H9 (cell line): ENCODE results near the gene CRIP2. TPM values are rescaled to one million over a fixed set of nuclear protein-coding genes. Genes with fewer than 3 reads are reported as not detected.

Source experiments
- DNase-seq: peaks from one replicate; pipeline ENCODE4 v3.0.0-alpha.2; 2017
- H2AFZ ChIP-seq: one replicate; pipeline ENCODE4 v1.6.1; 2013; ENCODE audit warnings: mild to moderate bottlenecking, low read length, control low read depth, moderate library complexity
- H2AK5ac ChIP-seq: 2 replicates; pipeline ENCODE4 v1.6.1; 2013; ENCODE audit warnings: low read length, control low read depth, mixed read lengths; ENCODE audit not compliant: insufficient read length
- H2BK120ac ChIP-seq: one replicate; pipeline ENCODE4 v1.6.1; 2013; ENCODE audit warnings: low read depth, mild to moderate bottlenecking, low read length, control low read depth, inconsistent platforms; ENCODE audit not compliant: poor library complexity, severe bottlenecking
- H2BK12ac ChIP-seq: 2 replicates; pipeline ENCODE4 v1.6.1; 2013; ENCODE audit warnings: low read length, control low read depth, mixed read lengths, low read depth; ENCODE audit not compliant: insufficient read length
- H2BK15ac ChIP-seq: 2 replicates; pipeline ENCODE4 v1.6.1; 2013; ENCODE audit warnings: low read depth, low read length, control low read depth
- H2BK20ac ChIP-seq: one replicate; pipeline ENCODE4 v1.6.1; 2013; ENCODE audit warnings: low read depth, mild to moderate bottlenecking, low read length, control low read depth, inconsistent platforms; ENCODE audit not compliant: poor library complexity, severe bottlenecking
- H2BK5ac ChIP-seq: 2 replicates; pipeline ENCODE4 v1.6.1; 2013; ENCODE audit warnings: low read length, control low read depth, mixed read lengths; ENCODE audit not compliant: insufficient read length
- H3K14ac ChIP-seq: 2 replicates; pipeline ENCODE4 v1.6.1; 2013; ENCODE audit warnings: low read length, control low read depth; ENCODE audit not compliant: insufficient read depth
- H3K18ac ChIP-seq: 2 replicates; pipeline ENCODE4 v1.6.1; 2013; ENCODE audit warnings: low read depth, mild to moderate bottlenecking, mixed read lengths, low read length, control low read depth; ENCODE audit not compliant: insufficient read length
- H3K23ac ChIP-seq: 2 replicates; pipeline ENCODE4 v1.6.1; 2013; ENCODE audit warnings: low read length, control low read depth, mixed read lengths, low read depth; ENCODE audit not compliant: insufficient read length
- H3K23me2 ChIP-seq: 2 replicates; pipeline ENCODE4 v1.6.1; 2013; ENCODE audit warnings: low read depth, mild to moderate bottlenecking, mixed read lengths, low read length, control low read depth; ENCODE audit not compliant: insufficient read length, poor library complexity, severe bottlenecking
- H3K27ac ChIP-seq: 2 replicates; pipeline ENCODE4 v1.5.1; 2013; ENCODE audit warnings: low read length, control low read depth, mixed read lengths, low read depth; ENCODE audit not compliant: insufficient read length
- H3K27me3 ChIP-seq: 2 replicates; pipeline ENCODE4 v1.6.1; 2013; ENCODE audit warnings: low read length, control low read depth, inconsistent platforms; ENCODE audit not compliant: insufficient read depth
- H3K4ac ChIP-seq: 2 replicates; pipeline ENCODE4 v1.6.1; 2013; ENCODE audit warnings: low read depth, mild to moderate bottlenecking, control low read depth, inconsistent platforms, low read length, moderate library complexity
- H3K4me1 ChIP-seq: 2 replicates; pipeline ENCODE4 v1.6.1; 2013; ENCODE audit warnings: low read length, control low read depth, inconsistent platforms; ENCODE audit not compliant: insufficient read depth
- H3K4me2 ChIP-seq: 2 replicates; pipeline ENCODE4 v1.6.1; 2013; ENCODE audit warnings: low read length, control low read depth, mixed read lengths; ENCODE audit not compliant: insufficient read length, insufficient read depth
- H3K56ac ChIP-seq: 2 replicates; pipeline ENCODE4 v1.6.1; 2013; ENCODE audit warnings: low read depth, mild to moderate bottlenecking, mixed read lengths, low read length, control low read depth; ENCODE audit not compliant: insufficient read length
- H3K79me1 ChIP-seq: 2 replicates; pipeline ENCODE4 v1.6.1; 2013; ENCODE audit warnings: low read depth, mild to moderate bottlenecking, moderate library complexity, low read length, control low read depth, inconsistent platforms; ENCODE audit not compliant: insufficient read depth, poor library complexity, severe bottlenecking
- H3K79me2 ChIP-seq: 2 replicates; pipeline ENCODE4 v1.6.1; 2013; ENCODE audit warnings: low read length, control low read depth, inconsistent platforms; ENCODE audit not compliant: insufficient read depth
- H3K9ac ChIP-seq: 2 replicates; pipeline ENCODE4 v1.6.1; 2013; ENCODE audit warnings: low read length, control low read depth, mixed read lengths; ENCODE audit not compliant: insufficient read length; ENCODE audit errors: extremely low read depth
- H3K9me3 ChIP-seq: one replicate; pipeline ENCODE4 v1.6.1; 2013; ENCODE audit warnings: low read depth, low read length, inconsistent platforms; ENCODE audit not compliant: control insufficient read depth
- H3T11ph ChIP-seq: one replicate; pipeline ENCODE4 v1.6.1; 2013; ENCODE audit warnings: mild to moderate bottlenecking, low read length, control low read depth, inconsistent platforms
- H4K20me1 ChIP-seq: one replicate; pipeline ENCODE4 v1.6.1; 2013; ENCODE audit not compliant: control insufficient read depth, insufficient read length, insufficient read depth
- H4K5ac ChIP-seq: 2 replicates; pipeline ENCODE4 v1.6.1; 2013; ENCODE audit warnings: low read depth, mild to moderate bottlenecking, mixed read lengths, low read length, control low read depth; ENCODE audit not compliant: insufficient read length
- H4K8ac ChIP-seq: replicated peaks from 2 replicates; pipeline ENCODE4 v1.6.1; 2013; ENCODE audit warnings: low read length, control low read depth, mixed read lengths, low read depth; ENCODE audit not compliant: insufficient read length
- H4K91ac ChIP-seq: 2 replicates; pipeline ENCODE4 v1.6.1; 2013; ENCODE audit warnings: low read depth, mild to moderate bottlenecking, moderate library complexity, mixed read lengths, low read length, control low read depth; ENCODE audit not compliant: insufficient read length
- H3K27ac Mint-ChIP-seq, 3 experiments: 2 replicates in 2 of 3; 3 replicates in 1 of 3; pipeline ENCODE4 v1.8.0; 2020 to 2021; ENCODE audit warnings: mixed read lengths in 3 of 3, mild to moderate bottlenecking in 1 of 3, moderate library complexity in 1 of 3
- H3K27me3 Mint-ChIP-seq: 2 replicates; pipeline ENCODE4 v1.8.0; 2021; ENCODE audit warnings: low read depth, mild to moderate bottlenecking, moderate library complexity, mixed read lengths
- H3K36me3 Mint-ChIP-seq, 3 experiments: 2 replicates in 2 of 3; 3 replicates in 1 of 3; pipeline ENCODE4 v1.8.0; 2020 to 2021; ENCODE audit warnings: low read depth in 3 of 3, mixed read lengths in 3 of 3; ENCODE audit not compliant: insufficient read depth in 1 of 3
- H3K4me1 Mint-ChIP-seq, 2 experiments: 2 replicates each; pipeline ENCODE4 v1.8.0; 2020; ENCODE audit warnings: mixed read lengths in 2 of 2
- H3K4me3 Mint-ChIP-seq, 2 experiments: 2 replicates in 1 of 2; 3 replicates in 1 of 2; pipeline ENCODE4 v1.8.0; 2020 to 2021; ENCODE audit warnings: mild to moderate bottlenecking in 2 of 2, mixed read lengths in 2 of 2, moderate library complexity in 1 of 2
- H3K9me3 Mint-ChIP-seq, 2 experiments: 2 replicates in 1 of 2; 3 replicates in 1 of 2; pipeline ENCODE4 v1.8.0; 2020; ENCODE audit warnings: mild to moderate bottlenecking in 2 of 2, mixed read lengths in 2 of 2, moderate library complexity in 1 of 2
- CTCF ChIP-seq: fragments of 200-600 bp; sonication (generic); conservative IDR thresholded peaks from 3 replicates; pipeline ENCODE4 v1.8.0; 2021; ENCODE audit warnings: antibody characterized with exemption, mild to moderate bottlenecking
- WGBS: extraction: QIAGEN DNeasy Blood & Tissue Kit; methylation state at CpG from one replicate; pipeline ENCODE4 v1.1.7; 2013; ENCODE audit warnings: missing lambda C conversion rate, low lambda C conversion rate, mixed read lengths; ENCODE audit not compliant: insufficient read length; ENCODE audit errors: extremely low coverage; 5-methylcytosine and 5-hydroxymethylcytosine counted together
- total RNA-seq: library from RNA; stranded (reverse); gene quantifications from 2 replicates; pipeline ENCODE4 v1.2.1, GENCODE V29; 2021

CRIP2 gene
- total RNA-seq, 1 experiment from 2014 or later, result 5.7 TPM

- Histone ChIP-seq H4K91ac (no peak overlapping the region), H4K5ac (no peak overlapping the region), H3K56ac (no peak overlapping the region), H3K18ac (no peak overlapping the region), H3K23ac (no peak overlapping the region), H2BK15ac (no peak overlapping the region), H3K79me1 (no peaks in the 10 kb centered on the region), H3K4ac (no peak overlapping the region), H2BK120ac (no peak overlapping the region), H3K4me1 (no peaks in the 10 kb centered on the region), H3T11ph (no peak overlapping the region), H2AFZ (no peak overlapping the region), H3K9ac (no peak overlapping the region), H3K79me2 (no peaks in the 10 kb centered on the region), H4K8ac (no peak overlapping the region), H2BK20ac (no peak overlapping the region), H3K27ac (no peak overlapping the region), H3K27me3 (no peaks in the 10 kb centered on the region), H3K14ac (no peak overlapping the region), H4K20me1 (no peaks in the 10 kb centered on the region), H2BK12ac (no peak overlapping the region), H3K9me3 (no peaks in the 10 kb centered on the region), H2BK5ac (no peak overlapping the region), H2AK5ac (no peak overlapping the region), H3K23me2 (no peaks in the 10 kb centered on the region), H3K4me2 (no peak overlapping the region)
- DNase-seq, result no peak
- Mint-ChIP-seq H3K27me3 (no peaks in the 10 kb centered on the region), H3K4me3 (no peak overlapping the region), H3K4me1 (0 out of 4 replicates have a peak, but pooled peaks cover 0 to 1% of the 10 kb centered on the region in 2 experiments), H3K36me3 (peaks cover 20 to 51% (median 49%) of the 10 kb centered on the region in 3 experiments; a peak in 6 of 7 replicates), H3K27ac (no peak overlapping the region), H3K9me3 (no peaks in the 10 kb centered on the region; a peak in 1 of 5 replicates)
- WGBS, result no CpG with 5 or more reads among the region's 18 CpGs
- no peak for TF ChIP-seq CTCF
Measured at GRCh38 chr14:105458010-105458409, 16.6 kb upstream of the CRIP2 start.
